Measurements from ENCODE around the gene MCOLN1.

- TF ChIP-seq JUND (IDR thresholded peaks at IDR 0.05; ENCODE audit: low read length) = no peak
- no peak for TF ChIP-seq GTF2F1 (IDR thresholded peaks at IDR 0.05; ENCODE audit: borderline replicate concordance, low read depth, low read length)
Measured at GRCh38 chr19:7533925-7534480, 11.6 kb downstream of the MCOLN1 start.
